Gastroesophageal sphincter (tissue), 4 donors: ENCODE results near the gene SULT4A1. TPM values are rescaled to one million over a fixed set of nuclear protein-coding genes. Genes with fewer than 3 reads are reported as not detected.

Experiments used
- ATAC-seq: fragments of 150-250 bp; one replicate; pipeline ENCODE4 v1.9.1; 2016; ENCODE audit warnings: mild to moderate bottlenecking, moderate library complexity
- H3K27ac ChIP-seq, 4 donors: fragments of 200-600 bp; sonication (generic) in 3 of 4; 1 replicate in 3 of 4; 2 replicates in 1 of 4; pipeline ENCODE4 v1.5.1; 2016 to 2019
- H3K27me3 ChIP-seq: fragments of 200-600 bp; sonication (generic); one replicate; pipeline ENCODE4 v1.5.1; 2019
- H3K36me3 ChIP-seq, 2 donors: fragments of 200-600 bp; sonication (generic); one replicate each; pipeline ENCODE4 v1.5.1; 2019; ENCODE audit warnings: control low read depth in 1 of 2
- H3K4me1 ChIP-seq, 3 donors: fragments of 200-600 bp; sonication (generic); 1 replicate in 2 of 3; 2 replicates in 1 of 3; pipeline ENCODE4 v1.5.1; 2016 to 2019; ENCODE audit warnings: control low read depth in 2 of 3
- H3K4me3 ChIP-seq, 2 donors: fragments of 200-600 bp; sonication (generic); one replicate each; pipeline ENCODE4 v1.5.1; 2019; ENCODE audit warnings: mild to moderate bottlenecking in 1 of 2, moderate library complexity in 1 of 2
- H3K9me3 ChIP-seq, 3 donors: fragments of 200-600 bp; sonication (generic); one replicate each; pipeline ENCODE4 v1.5.1; 2017 to 2019; ENCODE audit warnings: control low read depth in 2 of 3
- EP300 ChIP-seq: sonication (generic); formaldehyde crosslinking; IDR thresholded peaks from one replicate; pipeline ENCODE4 v1.6.1; 2017; ENCODE audit warnings: antibody characterized with exemption, mild to moderate bottlenecking
- POLR2A ChIP-seq, 2 donors: fragments of 450-650 bp; IDR thresholded peaks; one replicate each; pipeline ENCODE4 v1.6.1; 2017; ENCODE audit warnings: antibody characterized with exemption in 2 of 2, mild to moderate bottlenecking in 2 of 2, moderate library complexity in 1 of 2
- POLR2AphosphoS5 ChIP-seq: sonication (generic); formaldehyde crosslinking; IDR thresholded peaks from one replicate; pipeline ENCODE4 v1.6.1; 2017; ENCODE audit warnings: antibody characterized with exemption
- WGBS, 2 donors: methylation state at CpG; one replicate each; pipeline ENCODE4 v1.1.5; 2018; ENCODE audit warnings: low coverage in 1 of 2; 5-methylcytosine and 5-hydroxymethylcytosine counted together
- total RNA-seq, 4 donors: library from RNA; depleted of rRNA; stranded (reverse); fragments of >200 nt; gene quantifications; one replicate each; pipeline ENCODE4 v1.1.0, GENCODE V29; 2016
- TF ChIP-seq, protein P1 (sequence below), 4 experiments: fragments of 200-600 bp in 2 of 4; fragments of 450-650 bp in 2 of 4; sonication (generic) in 1 of 4; IDR thresholded peaks; one replicate each; pipeline ENCODE4 v1.5.1; 2017 to 2019; ENCODE audit warnings: antibody characterized with exemption in 4 of 4, mild to moderate bottlenecking in 2 of 4, moderate library complexity in 2 of 4

The SULT4A1 gene
- total RNA-seq, 4 donors from 2014 or later = 0.16 to 1.7 (median 0.54) TPM; not detected in 1

DNA sequence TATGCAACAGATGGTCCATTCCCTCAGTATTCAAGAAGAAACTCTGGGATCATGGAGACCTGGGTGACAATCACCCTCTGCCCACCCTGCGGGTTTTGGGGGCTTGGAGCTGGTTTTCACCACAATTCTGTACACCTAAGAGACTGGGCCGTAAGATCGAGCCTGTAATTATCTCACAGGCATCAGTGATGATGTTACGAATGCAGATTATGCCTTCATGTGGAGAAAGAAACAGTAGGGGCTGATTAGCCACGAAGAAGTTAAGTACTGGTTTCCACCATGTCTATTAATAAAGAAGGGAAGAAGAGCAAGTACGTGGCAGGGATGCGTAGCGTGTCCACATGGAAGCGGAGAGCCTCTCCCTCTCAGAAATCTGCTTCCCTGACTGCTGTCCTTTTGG, 44.9 kb downstream of the SULT4A1 start:
- 93 to 95% methylated on average over 5 to 9 of the region's 9 CpGs for WGBS, 2 donors
- ATAC-seq = no peak
- Histone ChIP-seq H3K9me3 (no peaks in the 10 kb centered on the region), H3K27ac (no peak overlapping the region), H3K4me3 (no peak overlapping the region), H3K4me1 (peaks cover 0 to 12% (median 5%) of the 10 kb centered on the region in 3 donors), H3K36me3 (peaks cover 0 to 7% of the 10 kb centered on the region in 2 donors), H3K27me3 (peaks cover 32% of the 10 kb centered on the region)
- TF ChIP-seq EP300 = no peak
- no peak for TF ChIP-seq POLR2AphosphoS5
- TF ChIP-seq, protein P1, sequence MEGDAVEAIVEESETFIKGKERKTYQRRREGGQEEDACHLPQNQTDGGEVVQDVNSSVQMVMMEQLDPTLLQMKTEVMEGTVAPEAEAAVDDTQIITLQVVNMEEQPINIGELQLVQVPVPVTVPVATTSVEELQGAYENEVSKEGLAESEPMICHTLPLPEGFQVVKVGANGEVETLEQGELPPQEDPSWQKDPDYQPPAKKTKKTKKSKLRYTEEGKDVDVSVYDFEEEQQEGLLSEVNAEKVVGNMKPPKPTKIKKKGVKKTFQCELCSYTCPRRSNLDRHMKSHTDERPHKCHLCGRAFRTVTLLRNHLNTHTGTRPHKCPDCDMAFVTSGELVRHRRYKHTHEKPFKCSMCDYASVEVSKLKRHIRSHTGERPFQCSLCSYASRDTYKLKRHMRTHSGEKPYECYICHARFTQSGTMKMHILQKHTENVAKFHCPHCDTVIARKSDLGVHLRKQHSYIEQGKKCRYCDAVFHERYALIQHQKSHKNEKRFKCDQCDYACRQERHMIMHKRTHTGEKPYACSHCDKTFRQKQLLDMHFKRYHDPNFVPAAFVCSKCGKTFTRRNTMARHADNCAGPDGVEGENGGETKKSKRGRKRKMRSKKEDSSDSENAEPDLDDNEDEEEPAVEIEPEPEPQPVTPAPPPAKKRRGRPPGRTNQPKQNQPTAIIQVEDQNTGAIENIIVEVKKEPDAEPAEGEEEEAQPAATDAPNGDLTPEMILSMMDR (IDR thresholded peaks at IDR 0.05) = no peak
- TF ChIP-seq POLR2A (IDR thresholded peaks at IDR 0.05) = no peak

DNA sequence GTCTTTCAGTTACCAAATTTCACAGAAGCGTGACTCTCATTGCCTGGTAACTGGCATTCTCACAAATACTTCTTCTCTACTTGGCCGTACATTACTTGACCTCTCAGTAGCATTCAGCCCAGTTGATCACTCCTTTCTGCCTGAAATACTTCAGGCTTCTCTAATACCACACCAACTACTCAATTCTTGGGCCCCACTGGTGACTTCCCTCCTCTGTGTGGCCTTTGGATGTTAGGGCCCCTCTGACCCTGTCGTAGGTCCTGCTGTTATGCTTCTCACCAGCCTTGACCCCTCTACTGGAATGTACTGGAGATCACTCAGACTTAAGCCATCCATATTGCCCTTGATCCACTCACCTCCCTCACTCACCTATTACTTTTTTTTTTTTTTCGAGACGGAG, 48.0 kb downstream of the SULT4A1 start:
- no peak for ATAC-seq
- Histone ChIP-seq H3K27me3 (peaks cover 1% of the 10 kb centered on the region), H3K36me3 (peaks cover 0 to 7% of the 10 kb centered on the region in 2 donors), H3K9me3 (no peaks in the 10 kb centered on the region), H3K4me3 (no peak overlapping the region), H3K27ac (no peak overlapping the region), H3K4me1 (peaks cover 0 to 21% (median 11%) of the 10 kb centered on the region in 3 donors)
- TF ChIP-seq POLR2A (IDR thresholded peaks at IDR 0.05) (no peak), POLR2AphosphoS5 (no peak), EP300 (no peak)
- TF ChIP-seq, protein P1 (IDR thresholded peaks at IDR 0.05) = no peak
- 100% methylated on average over 3 to 5 of the region's 5 CpGs for WGBS, 2 donors

DNA sequence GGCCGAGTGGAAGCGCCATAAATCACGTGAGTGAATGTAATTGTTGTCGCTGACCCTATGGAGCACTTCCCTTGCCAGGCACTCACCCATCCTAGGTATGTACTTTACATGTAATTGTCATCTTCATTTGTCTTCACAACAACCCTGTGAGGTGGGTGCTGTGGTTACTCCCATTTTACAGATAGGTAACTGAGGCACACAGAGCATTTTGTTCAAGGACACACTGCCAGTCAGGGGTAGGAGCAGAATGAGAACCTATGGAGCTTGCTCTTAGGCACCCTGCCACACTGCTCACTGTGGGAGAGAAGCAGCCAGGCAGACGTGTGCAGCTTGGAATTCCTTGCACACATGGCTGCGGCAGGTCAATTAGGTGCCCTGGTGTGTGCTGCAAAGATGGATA, 49.4 kb downstream of the SULT4A1 start:
- 0 to 4% methylated on average over 4 of the region's 6 CpGs for WGBS, 2 donors
- Histone ChIP-seq H3K4me1 (peaks cover 0 to 21% (median 11%) of the 10 kb centered on the region in 3 donors), H3K36me3 (peaks cover 0 to 7% of the 10 kb centered on the region in 2 donors), H3K27me3 (no peaks in the 10 kb centered on the region), H3K4me3 (peak overlapping the region; percentile 78 to 81), H3K27ac (peak overlapping the region in 3 of 4 donors; percentile 81 to 91 (median 83)), H3K9me3 (no peaks in the 10 kb centered on the region)
- ATAC-seq = no peak
- TF ChIP-seq EP300 (no peak), POLR2AphosphoS5 (no peak), POLR2A (IDR thresholded peaks at IDR 0.05) (no peak)
- TF ChIP-seq, protein P1 (IDR thresholded peaks at IDR 0.05) = no peak

DNA sequence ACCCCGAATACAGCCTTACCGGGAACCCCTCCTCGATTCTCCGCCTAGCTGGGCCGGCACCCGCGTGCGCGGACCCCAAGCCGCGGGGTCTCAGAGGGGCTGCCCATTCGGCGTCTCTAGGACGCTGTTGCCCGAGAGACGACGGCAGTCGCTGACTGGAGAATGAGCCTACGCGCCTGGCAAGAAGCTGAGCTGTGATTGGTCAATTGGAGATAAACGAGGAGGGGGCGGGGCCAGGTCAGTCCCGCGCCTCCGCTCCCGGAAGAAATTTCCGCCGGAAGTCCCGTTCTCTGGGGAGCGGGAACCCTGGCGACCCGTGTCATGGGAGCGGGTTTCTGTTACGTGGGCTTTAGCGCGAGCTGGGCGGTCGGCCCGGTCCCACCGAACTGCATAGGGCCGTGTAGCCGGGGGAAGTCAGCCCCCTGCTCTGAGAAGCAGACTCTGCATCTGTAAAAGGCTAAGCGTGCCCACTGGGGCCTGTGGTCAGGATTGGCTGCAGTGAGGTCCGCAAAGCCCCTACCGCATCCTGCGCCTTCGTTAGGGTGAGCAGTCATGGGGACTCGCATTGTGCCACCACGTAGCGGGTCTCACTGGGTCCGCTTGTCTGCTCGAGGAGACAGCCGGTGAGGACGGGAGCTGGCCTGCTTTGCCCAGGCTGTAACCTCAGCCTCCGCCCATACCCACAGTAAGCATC, 50.0 kb downstream of the SULT4A1 start, which contains the start of gene EFCAB6:
EFCAB6 (minus strand) TSS at position 157 of the 694 bp plus-strand sequence. CDS start 29,987 bp downstream, outside the sequence.
- WGBS, 2 donors = 2 to 3% methylated on average over 6 to 8 of the region's 55 CpGs
- TF ChIP-seq EP300 = no peak
- peak; percentile 47 to 56 for TF ChIP-seq POLR2A (IDR thresholded peaks at IDR 0.05)
- peak; percentile 70 for TF ChIP-seq POLR2AphosphoS5
- Histone ChIP-seq H3K4me1 (peaks cover 0 to 21% (median 11%) of the 10 kb centered on the region in 3 donors), H3K36me3 (peaks cover 0 to 7% of the 10 kb centered on the region in 2 donors), H3K9me3 (no peaks in the 10 kb centered on the region), H3K4me3 (peak within 1 kb of the TSS; percentile 78 to 81), H3K27ac (peak within 1 kb of the TSS in 3 of 4 donors; percentile 81 to 91 (median 83)), H3K27me3 (no peaks in the 10 kb centered on the region)
- ATAC-seq = peak; percentile 97

DNA sequence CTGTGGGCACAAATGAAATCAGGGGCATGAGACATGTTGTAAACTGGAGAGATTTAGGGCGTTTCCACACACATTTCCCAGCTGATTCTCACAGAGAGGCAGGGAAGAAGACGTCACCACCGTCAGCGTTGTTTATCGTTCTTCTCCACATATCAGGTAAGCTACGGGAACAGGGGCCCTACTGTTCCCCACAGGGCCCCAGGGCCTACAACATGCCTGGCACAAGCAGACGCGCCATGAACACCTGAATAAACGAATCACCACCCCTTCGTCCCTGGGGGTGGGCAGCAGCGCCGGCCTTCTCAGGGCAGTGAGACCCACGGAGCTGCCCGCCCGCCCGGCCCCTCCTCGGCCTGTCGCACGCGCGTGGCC, 50.5 kb downstream of the SULT4A1 start:
- 0% methylated on average over 1 of the region's 21 CpGs; no CpG with 5 or more reads in 1 of the 2 donors for WGBS, 2 donors
- TF ChIP-seq, protein P1 (IDR thresholded peaks at IDR 0.05) = no peak
- TF ChIP-seq POLR2AphosphoS5 (no peak), EP300 (no peak), POLR2A (IDR thresholded peaks at IDR 0.05) (no peak)
- Histone ChIP-seq H3K27me3 (no peaks in the 10 kb centered on the region), H3K4me1 (peaks cover 0 to 21% (median 11%) of the 10 kb centered on the region in 3 donors), H3K9me3 (no peaks in the 10 kb centered on the region), H3K36me3 (peaks cover 0 to 7% of the 10 kb centered on the region in 2 donors), H3K27ac (peak overlapping the region in 3 of 4 donors; percentile 81 to 91 (median 83)), H3K4me3 (peak overlapping the region; percentile 78 to 81)
- ATAC-seq = peak; percentile 35
